Glutamatergic neuron (in vitro differentiated cells): ENCODE measurements around the gene VPS9D1. TPM values are rescaled to one million over a fixed set of nuclear protein-coding genes. Genes with fewer than 3 reads are reported as not detected.

Experiments used
- DNase-seq: peaks from one replicate; pipeline ENCODE4 v3.0.0; 2022
- H3K27ac Mint-ChIP-seq: one replicate; pipeline ENCODE4 v1.8.0; 2020; ENCODE audit warnings: mild to moderate bottlenecking, mixed read lengths, inconsistent platforms; ENCODE audit not compliant: unreplicated experiment
- H3K27me3 Mint-ChIP-seq: one replicate; pipeline ENCODE4 v1.8.0; 2020; ENCODE audit warnings: mild to moderate bottlenecking, moderate library complexity, mixed read lengths, inconsistent platforms; ENCODE audit not compliant: unreplicated experiment
- H3K36me3 Mint-ChIP-seq: one replicate; pipeline ENCODE4 v1.8.0; 2020; ENCODE audit warnings: mild to moderate bottlenecking, mixed read lengths, inconsistent platforms; ENCODE audit not compliant: unreplicated experiment
- H3K4me1 Mint-ChIP-seq: one replicate; pipeline ENCODE4 v1.8.0; 2020; ENCODE audit warnings: mild to moderate bottlenecking, low read depth, mixed read lengths, inconsistent platforms; ENCODE audit not compliant: unreplicated experiment
- H3K4me3 Mint-ChIP-seq: one replicate; pipeline ENCODE4 v1.8.0; 2020; ENCODE audit warnings: mild to moderate bottlenecking, mixed read lengths, inconsistent platforms; ENCODE audit not compliant: unreplicated experiment
- H3K9me3 Mint-ChIP-seq: one replicate; pipeline ENCODE4 v1.8.0; 2020; ENCODE audit warnings: mild to moderate bottlenecking, moderate library complexity, mixed read lengths, inconsistent platforms; ENCODE audit not compliant: unreplicated experiment
- total RNA-seq: library from RNA; stranded (reverse); fragmentation: NEBNext Ultra II Directional; extraction: Animal tissue kit (Norgen Biotek cat#: 25700); gene quantifications from one replicate; pipeline ENCODE4 v1.2.1, GENCODE V29; 2021; ENCODE audit not compliant: unreplicated experiment
- TF ChIP-seq, protein P1 (sequence below): fragments of 200-600 bp; sonication (generic); IDR thresholded peaks from one replicate; pipeline ENCODE4 v1.5.0; 2021; ENCODE audit not compliant: partially characterized antibody, unreplicated experiment

The VPS9D1 gene
- total RNA-seq, 1 donor from 2014 or later = 19.5 TPM

DNA sequence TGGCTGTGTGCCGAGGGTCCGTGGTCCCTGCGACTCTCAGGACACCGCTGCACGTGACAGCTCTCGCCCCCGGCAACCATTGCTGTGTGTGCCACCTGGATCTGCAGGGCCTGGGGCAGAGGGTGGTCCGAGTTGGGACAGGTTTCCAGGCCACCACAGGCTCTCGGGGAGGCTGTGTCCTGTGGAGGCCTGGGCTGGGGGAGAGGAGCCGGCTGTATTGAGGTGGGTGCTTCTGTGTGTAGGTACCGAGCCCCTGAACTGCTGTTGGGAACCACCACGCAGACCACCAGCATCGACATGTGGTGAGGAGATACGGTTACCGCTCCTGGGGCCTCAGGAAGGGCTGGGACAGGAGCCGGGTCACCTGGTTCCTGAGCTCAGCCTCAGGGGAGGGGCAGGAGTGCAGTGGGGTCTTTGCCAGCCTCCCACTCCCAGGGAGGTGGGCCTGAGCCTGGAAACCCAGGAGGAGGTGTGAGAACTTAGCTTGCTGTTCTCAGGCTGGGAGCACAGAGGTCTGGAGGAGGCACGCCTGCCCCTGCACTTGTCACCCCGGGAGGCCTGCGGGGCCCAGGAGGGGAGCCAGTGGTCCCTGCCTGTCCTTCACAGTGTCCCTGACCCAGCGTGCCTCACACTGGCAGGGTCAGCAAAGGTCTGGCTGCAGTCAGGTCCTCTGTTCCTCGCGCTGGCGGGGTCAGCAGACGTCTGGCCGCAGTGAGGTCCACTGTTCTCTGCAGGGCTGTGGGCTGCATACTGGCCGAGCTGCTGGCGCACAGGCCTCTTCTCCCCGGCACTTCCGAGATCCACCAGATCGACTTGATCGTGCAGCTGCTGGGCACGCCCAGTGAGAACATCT, 26.5 kb downstream of the VPS9D1 start:
- DNase-seq = no peak
- Mint-ChIP-seq H3K27me3 (peaks cover 8% of the 10 kb centered on the region), H3K27ac (no peak overlapping the region), H3K9me3 (peaks cover 9% of the 10 kb centered on the region), H3K4me3 (no peak overlapping the region), H3K4me1 (peaks cover 3% of the 10 kb centered on the region), H3K36me3 (no peaks in the 10 kb centered on the region)
- TF ChIP-seq, protein P1, sequence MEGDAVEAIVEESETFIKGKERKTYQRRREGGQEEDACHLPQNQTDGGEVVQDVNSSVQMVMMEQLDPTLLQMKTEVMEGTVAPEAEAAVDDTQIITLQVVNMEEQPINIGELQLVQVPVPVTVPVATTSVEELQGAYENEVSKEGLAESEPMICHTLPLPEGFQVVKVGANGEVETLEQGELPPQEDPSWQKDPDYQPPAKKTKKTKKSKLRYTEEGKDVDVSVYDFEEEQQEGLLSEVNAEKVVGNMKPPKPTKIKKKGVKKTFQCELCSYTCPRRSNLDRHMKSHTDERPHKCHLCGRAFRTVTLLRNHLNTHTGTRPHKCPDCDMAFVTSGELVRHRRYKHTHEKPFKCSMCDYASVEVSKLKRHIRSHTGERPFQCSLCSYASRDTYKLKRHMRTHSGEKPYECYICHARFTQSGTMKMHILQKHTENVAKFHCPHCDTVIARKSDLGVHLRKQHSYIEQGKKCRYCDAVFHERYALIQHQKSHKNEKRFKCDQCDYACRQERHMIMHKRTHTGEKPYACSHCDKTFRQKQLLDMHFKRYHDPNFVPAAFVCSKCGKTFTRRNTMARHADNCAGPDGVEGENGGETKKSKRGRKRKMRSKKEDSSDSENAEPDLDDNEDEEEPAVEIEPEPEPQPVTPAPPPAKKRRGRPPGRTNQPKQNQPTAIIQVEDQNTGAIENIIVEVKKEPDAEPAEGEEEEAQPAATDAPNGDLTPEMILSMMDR = no peak

DNA sequence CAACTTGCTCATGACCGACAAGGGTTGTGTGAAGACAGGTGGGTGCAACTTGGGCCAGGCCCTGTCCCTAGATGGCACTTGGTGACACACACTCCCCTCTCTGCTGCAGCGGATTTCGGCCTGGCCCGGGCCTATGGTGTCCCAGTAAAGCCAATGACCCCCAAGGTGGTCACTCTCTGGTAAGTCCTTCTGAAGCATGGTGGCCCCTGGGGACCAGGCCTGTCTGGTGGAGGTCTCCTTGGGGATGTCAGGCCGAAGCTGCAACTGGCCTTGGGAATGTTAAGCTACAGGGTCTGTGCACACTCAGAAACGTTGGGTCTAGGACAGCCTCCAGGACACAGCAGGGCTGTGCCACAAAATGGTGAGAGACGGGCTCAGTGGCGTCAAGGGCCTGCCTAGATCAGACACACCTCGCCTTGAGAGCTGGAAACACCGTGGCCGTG, 27.4 kb downstream of the VPS9D1 start:
- DNase-seq = no peak
- Mint-ChIP-seq H3K27ac (no peak overlapping the region), H3K9me3 (peaks cover 5% of the 10 kb centered on the region), H3K4me3 (no peak overlapping the region), H3K27me3 (peaks cover 8% of the 10 kb centered on the region), H3K4me1 (peaks cover 2% of the 10 kb centered on the region), H3K36me3 (no peaks in the 10 kb centered on the region)
- TF ChIP-seq, protein P1 = no peak

DNA sequence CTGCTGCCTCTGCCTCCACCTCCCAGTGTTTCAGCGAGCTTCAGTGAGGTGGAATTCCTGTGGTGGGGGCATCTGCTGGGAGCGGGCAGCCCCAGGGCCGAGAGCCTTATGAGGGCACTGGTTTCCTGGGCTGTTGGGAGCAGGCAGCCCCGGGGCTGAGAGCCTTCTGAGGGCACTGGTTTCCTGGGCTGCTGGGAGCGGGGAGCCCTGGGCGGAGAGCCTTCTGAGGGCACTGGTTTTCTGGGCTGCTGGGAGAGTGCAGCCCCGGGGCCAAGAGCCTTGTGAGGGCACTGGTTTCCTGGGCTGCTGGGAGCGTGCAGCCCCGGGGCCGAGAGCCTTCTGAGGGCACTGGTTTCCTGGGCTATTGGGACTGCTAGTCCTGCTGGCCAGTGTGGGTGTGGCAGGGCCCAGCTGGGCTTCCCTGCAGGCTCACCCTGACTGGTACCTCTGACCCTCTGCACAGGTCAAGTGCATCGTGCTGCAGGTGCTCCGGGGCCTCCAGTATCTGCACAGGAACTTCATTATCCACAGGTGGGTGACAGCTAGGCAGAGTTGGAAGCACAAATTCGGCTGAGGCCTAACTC, 28.6 kb downstream of the VPS9D1 start:
- TF ChIP-seq, protein P1 = no peak
- H3K4me1 Mint-ChIP-seq = peaks cover 7% of the 10 kb centered on the region
- H3K27me3 Mint-ChIP-seq = peaks cover 12% of the 10 kb centered on the region
- no peak overlapping the region for H3K4me3 Mint-ChIP-seq
- DNase-seq = no peak
- no peaks in the 10 kb centered on the region for H3K36me3 Mint-ChIP-seq
- no peak overlapping the region for H3K27ac Mint-ChIP-seq
- peaks cover 11% of the 10 kb centered on the region for H3K9me3 Mint-ChIP-seq

DNA sequence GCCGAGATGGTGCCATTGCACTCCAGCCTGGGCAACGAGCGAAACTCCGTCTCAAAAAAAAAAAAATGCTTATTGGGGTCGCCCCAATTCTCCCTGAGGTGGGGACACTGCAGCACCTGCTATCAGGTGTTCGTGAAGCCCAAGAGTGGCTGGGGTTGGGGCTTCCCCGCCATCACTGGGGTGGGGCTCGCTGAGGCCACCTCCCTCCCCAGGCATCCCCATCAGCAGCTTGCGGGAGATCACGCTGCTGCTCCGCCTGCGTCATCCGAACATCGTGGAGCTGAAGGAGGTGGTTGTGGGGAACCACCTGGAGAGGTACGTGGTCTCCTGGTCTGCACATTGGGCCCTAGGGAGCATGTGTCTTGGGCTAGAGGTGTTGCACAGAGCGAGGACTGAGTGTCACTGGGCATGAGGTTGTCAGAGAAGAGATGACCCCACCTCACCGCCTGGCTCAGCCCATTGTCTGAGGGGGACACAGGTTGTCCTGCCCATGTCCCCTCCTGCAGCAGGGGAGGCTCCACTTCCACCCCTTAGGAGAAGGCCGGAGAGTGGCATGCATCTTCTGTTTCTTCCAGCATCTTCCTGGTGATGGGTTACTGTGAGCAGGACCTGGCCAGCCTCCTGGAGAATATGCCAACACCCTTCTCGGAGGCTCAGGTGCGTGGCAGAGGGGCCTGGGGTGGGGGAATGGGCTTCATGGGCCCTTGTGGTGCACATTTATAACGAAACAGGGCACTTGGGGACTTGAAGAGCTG, 29.3 kb downstream of the VPS9D1 start:
- Mint-ChIP-seq H3K9me3 (peaks cover 11% of the 10 kb centered on the region), H3K27me3 (peaks cover 12% of the 10 kb centered on the region), H3K4me1 (peaks cover 7% of the 10 kb centered on the region), H3K27ac (no peak overlapping the region), H3K4me3 (no peak overlapping the region), H3K36me3 (no peaks in the 10 kb centered on the region)
- TF ChIP-seq, protein P1 = no peak
- no peak for DNase-seq
